GM18858 (cell line): ENCODE results near the gene NET1.

Source experiments
- ATAC-seq: cut with Tn5 transposase; IDR thresholded peaks from one replicate; pipeline ENCODE4 v1.9.1; 2021; ENCODE audit not compliant: unreplicated experiment

Gene NET1

DNA sequence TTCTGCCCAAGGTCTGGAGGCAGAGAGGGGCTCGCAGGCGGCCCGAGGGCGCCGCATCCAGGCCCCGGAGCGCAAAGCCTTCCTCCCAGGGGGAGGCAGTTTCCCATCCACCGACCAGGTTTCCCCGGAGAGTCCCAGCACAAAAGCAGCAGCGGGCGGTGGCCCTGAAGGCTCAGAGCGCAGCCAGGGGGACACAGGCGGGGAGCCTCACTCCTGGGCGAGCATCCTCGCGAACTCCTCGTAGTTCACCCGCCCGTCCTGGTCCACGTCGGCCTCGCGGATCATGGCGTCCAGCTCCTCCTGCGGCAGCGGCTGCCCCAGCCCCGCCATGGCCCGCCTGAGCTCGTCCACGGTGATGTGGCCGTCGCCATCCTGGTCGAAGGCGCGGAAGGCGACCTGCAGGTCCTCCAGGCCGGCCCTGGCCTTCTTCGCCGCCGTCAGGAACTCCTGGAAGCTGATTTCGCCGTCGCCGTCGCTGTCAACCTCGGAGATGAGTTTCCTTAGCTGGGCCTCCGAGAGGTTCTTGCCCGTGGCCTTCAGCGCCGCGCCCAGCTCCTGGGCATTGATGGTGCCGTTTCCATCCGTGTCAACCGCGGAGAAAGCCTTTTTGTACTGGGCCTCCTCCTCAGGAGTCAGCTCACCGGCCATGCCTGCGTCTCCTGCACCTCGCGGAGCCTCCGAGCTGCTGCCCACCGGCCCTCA is 86.6 kb downstream of the NET1 start:
- ATAC-seq: no peak

DNA sequence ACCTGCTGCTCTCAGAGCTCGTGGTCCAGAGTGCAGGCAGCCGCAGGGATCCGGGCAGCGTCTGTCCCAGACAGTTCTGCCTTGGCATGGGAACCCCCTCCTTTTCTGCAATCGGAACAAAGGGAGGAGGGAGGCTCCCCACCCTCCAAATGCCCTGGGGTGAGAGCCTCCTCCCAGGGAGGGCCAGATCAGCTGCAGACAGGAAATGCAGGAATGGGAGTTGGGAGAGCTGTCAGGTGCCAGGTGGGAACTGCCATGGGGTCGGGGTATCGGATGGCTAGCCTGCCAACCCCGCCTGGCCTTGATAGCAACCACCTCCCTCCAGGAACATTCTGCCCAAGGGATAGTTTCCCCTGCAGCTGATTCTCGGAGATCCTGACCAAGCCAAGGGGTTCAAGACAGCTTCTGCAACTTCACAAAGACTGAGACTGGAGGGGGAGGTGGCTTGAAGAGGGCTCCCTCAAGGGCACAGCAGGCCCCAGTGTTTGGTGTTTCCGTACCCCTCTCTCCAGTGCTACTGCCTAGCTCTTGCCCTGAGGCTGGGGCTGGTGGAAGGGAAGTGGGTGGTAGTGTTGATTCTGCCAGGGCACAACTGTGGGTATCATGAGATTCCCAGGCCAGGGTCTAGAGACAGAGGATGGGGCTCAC is 87.3 kb downstream of the NET1 start, which contains the start of gene CALML5:
TSS of gene CALML5 (minus strand) at position 78 of the 648 bp plus-strand sequence. CDS start 132 bp downstream, outside the sequence.
- no peak for ATAC-seq

- no peak for ATAC-seq
These were observed 87.9 kb downstream of the NET1 start for GRCh38 chr10:5500162-5500670.

DNA sequence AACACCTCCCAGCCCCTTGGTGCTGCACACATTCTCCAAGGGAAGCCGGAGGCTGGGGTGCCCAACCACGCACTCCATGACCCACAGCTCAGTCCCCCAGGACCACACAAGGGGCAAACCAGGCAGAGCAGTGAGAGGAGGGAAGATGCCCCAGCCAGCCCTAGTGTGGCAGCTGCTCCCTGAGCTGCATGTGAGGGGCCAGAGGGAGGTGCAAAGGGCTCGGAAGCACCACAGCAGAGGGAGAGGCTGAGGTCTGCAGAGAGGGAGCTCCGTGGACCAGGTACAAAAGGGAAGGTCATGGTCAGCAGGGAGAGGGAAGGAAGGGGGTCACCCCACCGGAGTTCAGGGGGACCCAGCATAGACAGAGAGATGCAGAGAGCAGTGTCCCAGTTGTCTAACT is 88.6 kb downstream of the NET1 start:
- ATAC-seq: no peak

GRCh38 chr10:5502061-5502521 is 89.7 kb downstream of the NET1 start:
- no peak for ATAC-seq

GRCh38 chr10:5502571-5503476 is 90.5 kb downstream of the NET1 start:
- ATAC-seq: no peak

GRCh38 chr10:5503477-5503835 is 91.1 kb downstream of the NET1 start:
- no peak for ATAC-seq

DNA sequence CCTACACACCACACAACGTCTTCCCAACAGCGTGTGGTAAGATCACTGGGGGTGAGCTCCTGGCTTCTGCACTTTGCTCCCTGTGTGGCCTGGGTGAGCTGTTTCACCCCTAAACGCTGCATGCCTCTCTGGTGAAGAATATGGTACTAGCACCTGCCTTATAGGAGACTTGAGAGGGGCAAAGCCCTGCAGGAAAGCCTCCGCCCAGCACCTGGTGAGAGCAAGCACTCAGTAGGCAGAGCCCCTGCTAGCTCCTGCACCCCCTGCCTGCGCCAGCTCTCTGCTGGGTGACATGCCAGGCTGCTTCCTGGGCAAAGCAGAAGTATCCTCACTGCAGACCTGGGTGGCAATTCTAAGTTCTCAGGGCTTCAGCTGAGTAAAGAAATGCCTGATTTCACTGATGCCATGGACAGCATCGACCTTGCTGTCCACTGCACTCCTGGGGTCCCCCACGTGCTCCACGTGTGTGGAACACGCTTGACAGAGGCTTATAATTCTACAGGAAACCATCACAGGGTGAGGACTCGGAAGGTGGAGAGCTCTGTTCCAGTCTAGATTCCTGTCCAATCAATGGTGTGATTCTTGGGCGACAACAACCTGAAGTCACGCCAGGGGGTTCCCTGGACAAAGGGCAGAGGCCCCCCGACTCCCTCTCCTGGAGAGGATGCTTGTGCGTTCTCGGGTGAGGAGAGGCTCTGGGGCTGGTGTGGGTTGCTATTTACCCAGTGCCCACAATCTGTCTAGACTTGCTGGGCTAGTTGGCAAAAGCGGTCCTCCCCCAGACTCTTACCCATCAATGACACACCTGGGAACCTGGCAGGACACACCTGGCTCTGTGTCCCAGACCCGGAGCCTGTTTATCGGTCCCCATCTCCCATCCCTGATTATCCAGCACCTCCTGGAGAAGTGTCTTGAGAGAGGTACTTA is 92.1 kb downstream of the NET1 start:
- no peak for ATAC-seq

DNA sequence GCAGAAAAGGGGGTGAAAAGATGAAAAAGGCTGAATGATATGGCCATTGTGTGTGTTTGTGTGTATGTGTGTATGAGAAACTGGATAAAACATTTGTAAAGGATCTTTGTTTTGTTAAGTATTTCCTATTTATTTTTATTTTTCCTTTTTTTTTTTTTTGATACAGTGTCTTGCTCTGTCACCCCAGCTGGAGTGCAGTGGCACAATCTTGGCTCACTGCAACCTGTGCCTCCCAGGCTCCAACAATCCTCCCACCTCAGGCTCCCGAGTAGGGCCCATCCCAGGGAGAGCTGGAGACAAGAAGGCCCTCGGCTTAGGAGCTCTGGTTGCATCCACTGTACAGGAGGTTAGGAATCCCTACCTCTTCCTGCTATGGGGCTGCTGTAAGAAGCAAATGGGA is 93.9 kb downstream of the NET1 start:
- no peak for ATAC-seq

- no peak for ATAC-seq
These were observed 94.6 kb downstream of the NET1 start for GRCh38 chr10:5506751-5507648.

DNA sequence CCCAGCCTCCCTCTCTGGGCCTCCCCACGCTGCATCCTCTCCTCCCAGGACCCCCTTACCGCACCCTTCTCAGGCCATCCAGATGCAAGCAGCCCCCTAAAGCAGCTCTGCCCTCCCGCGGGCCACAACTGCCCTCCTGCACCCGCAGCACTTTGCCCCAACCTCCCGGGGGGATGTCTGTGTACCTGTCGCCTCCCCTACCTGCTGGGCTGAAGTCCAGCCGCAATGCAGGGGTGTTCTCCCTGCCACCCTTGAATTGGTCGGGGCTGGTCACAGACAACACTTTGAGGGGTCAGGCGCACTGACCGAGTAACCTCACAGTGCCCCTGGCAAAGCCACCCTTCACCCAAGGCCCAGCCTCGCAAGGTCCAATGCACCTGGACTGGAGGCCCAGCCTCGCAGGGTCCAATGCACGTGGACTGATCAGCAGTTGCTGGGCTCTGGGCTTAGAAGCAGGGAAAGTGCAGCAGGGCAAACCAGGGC is 95.3 kb downstream of the NET1 start:
- ATAC-seq: no peak

GRCh38 chr10:5508161-5508604 is 95.8 kb downstream of the NET1 start:
- ATAC-seq: no peak
